ENCODE results near the gene BEND2.
A peak's percentile ranks its signal among the peaks of the same experiment; 100 is the strongest.

DNA sequence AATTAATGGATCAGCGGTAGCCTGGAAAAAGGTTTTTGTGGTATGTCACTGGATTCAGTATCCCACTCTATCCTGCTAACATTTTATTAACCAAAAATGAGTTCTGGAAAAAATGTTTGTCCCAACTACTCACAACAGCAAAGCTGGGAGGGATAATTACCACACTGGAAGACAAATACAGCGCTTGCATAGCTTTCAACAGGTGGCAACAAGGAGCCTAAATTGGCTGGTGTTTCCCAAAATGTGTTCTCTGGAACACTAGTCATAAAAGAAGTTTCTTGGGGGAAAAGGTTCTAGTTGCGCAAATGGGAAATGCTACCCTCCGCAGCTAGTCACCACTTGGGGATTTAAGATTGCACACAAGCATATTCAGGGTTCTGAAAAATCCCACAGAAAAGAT lies 54.6 kb downstream of the BEND2 start:
- TF ChIP-seq EP300 (IDR thresholded peaks at IDR 0.05; ENCODE audit: borderline replicate concordance in 1 of 2, low read depth in 2 of 2, low read length in 2 of 2) (no peak), POLR2AphosphoS5 (IDR thresholded peaks at IDR 0.05; ENCODE audit: low read depth, low read length) (no peak), BACH1 (IDR thresholded peaks at IDR 0.05; ENCODE audit: low read length) (no peak), GTF2F1 (IDR thresholded peaks at IDR 0.05; ENCODE audit: borderline replicate concordance, low read depth, low read length) (no peak), RXRA (IDR thresholded peaks at IDR 0.05; ENCODE audit: insufficient read depth, low read depth, low read length) (no peak), RFX5 (IDR thresholded peaks at IDR 0.05; ENCODE audit: borderline replicate concordance, low read depth, low read length) (no peak), POU5F1 (IDR thresholded peaks at IDR 0.05; ENCODE audit: low read depth, low read length) (no peak), ATF3 (IDR thresholded peaks at IDR 0.05; ENCODE audit: insufficient read depth, low read depth, low read length) (no peak), PHF8 (conservative IDR thresholded peaks at IDR 0.05; ENCODE audit: low read depth, low read length) (no peak)
- TF ChIP-seq, protein P1, sequence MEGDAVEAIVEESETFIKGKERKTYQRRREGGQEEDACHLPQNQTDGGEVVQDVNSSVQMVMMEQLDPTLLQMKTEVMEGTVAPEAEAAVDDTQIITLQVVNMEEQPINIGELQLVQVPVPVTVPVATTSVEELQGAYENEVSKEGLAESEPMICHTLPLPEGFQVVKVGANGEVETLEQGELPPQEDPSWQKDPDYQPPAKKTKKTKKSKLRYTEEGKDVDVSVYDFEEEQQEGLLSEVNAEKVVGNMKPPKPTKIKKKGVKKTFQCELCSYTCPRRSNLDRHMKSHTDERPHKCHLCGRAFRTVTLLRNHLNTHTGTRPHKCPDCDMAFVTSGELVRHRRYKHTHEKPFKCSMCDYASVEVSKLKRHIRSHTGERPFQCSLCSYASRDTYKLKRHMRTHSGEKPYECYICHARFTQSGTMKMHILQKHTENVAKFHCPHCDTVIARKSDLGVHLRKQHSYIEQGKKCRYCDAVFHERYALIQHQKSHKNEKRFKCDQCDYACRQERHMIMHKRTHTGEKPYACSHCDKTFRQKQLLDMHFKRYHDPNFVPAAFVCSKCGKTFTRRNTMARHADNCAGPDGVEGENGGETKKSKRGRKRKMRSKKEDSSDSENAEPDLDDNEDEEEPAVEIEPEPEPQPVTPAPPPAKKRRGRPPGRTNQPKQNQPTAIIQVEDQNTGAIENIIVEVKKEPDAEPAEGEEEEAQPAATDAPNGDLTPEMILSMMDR (IDR thresholded peaks at IDR 0.05; ENCODE audit: control extremely low read depth in 1 of 3, insufficient read depth in 1 of 3, low read depth in 1 of 3, low read length in 3 of 3) = peak in 1 of 3 experiments; percentile 8; a peak in 1 of 4 replicates

Measured in H1 (cell line).